NCI-H2029 (cell line): ENCODE data around the gene NUP42.

Source experiments
- DNase-seq: peaks from one replicate; lab custom pipeline; 2025; lab: John Stamatoyannopoulos, UW

NUP42 gene

GRCh38 chr7:23234569-23235296 is 52.9 kb downstream of the NUP42 start:
- no peak for DNase-seq

DNA sequence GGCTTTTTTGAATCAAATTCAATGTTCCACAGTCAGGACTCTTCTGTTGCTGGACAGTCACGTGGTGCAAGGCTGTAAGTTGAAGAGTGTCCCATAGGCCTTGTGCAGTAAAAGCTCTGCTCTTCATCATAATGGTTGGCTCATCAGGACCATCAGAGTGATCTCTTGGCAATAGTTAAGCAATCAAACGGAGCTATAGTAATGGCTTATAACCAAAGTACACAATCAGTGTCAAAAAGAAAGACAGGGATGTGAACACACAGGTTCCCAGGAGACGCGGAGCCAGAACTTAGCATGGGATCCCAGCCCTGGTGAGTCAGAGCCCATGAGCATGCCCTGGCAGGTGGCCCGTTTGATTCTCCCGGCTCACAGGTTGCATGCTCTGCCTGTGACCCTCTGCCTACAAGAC is 54.0 kb downstream of the NUP42 start:
- no peak for DNase-seq

- DNase-seq, result no peak
Measured at GRCh38 chr7:23237000-23237399, 55.2 kb downstream of the NUP42 start.

DNA sequence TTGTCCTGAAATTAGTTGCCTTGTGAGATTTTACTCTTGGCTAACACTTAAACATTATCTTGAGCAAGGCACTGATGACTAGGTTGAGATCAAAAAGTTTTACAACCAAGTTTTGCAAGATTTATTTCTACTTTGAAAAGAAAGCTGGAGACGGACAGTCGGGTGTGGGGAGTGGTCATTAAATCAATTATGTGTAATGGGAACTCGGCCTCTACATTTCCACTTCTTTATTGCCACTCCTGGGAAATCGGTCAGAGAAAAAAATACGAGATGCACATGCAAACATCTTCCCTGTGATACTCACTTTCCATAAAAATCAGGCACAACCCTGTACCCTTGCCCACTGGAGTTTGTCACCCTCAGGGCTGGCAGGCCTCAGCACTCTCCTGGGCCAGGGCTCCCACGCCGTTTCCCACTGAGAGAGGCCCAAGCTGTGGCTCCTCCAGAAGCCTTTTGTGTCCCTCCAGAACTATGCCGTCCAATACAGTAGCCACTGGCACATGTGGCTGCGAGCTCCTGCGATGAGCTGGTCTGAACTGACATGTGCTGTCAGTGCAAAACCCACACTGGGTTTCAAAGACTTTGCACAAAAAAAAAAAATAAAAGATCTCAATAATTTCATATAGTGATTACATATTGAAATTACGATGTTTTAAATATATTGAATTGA is 57.3 kb downstream of the NUP42 start:
- DNase-seq, result no peak

DNA sequence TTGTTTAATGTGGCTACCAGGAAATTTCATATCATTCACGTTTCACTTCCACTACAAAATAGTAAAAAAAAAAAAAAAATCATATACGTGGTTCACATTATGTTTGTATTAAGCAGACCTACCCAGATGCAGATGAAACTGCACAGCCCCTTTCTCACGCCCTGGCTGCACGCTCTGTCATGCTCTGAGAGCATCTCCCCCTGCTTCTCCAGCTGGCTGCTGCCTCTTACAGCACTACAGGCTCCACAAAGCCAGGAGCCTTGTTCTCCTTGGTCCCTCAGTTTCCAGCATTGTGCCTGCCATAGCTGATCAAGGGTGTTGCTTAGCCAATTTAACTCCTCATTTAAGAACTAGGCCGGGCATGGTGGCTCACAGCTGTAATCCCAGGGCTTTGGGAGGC is 57.9 kb downstream of the NUP42 start:
- DNase-seq, result no peak

DNA sequence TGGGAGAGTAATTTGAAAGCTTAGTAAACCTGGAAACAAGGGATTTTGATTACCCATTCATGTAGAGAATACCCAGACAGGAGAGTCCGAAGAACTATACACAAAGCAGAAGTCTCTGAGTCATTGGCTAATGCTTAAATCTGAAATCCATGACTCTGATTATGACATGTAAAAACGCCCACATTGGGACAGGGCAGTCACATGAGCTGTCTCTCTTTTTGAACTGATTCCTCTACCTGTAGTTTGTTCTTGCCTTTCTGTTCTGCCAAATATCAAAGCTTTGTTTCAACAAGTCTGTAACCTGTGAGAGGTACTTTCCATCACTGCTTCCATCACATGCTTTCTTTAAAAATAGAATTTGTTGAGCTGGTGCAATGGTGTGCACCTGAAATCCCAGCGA is 60.5 kb downstream of the NUP42 start:
- no peak for DNase-seq

- no peak for DNase-seq
Measured at GRCh38 chr7:23242935-23243334, 61.1 kb downstream of the NUP42 start.

DNA sequence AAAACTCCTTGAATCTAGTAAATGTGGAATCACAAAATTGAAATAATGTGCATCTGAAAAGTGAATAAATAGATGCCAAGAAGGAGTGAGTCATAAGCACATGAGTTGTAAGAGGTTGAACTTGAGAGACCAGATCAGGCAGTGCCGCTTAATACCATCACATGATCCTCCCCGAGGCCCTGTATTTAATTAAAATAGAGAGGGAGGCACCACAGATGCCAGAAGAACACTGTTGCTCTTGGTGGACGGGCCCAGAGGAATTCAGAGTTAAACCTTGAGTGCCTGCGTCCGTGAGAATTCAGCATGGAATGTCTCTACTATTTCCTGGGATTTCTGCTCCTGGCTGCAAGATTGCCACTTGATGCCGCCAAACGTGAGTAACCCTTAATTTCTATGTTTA is 64.7 kb downstream of the NUP42 start, which contains the start of gene GPNMB:
Gene GPNMB, plus strand, starts transcription at position 221 of the 400 bp plus-strand sequence. Its CDS starts 83 bp downstream, at position 304.
- DNase-seq, result no peak

GRCh38 chr7:23247046-23247602 is 65.3 kb downstream of the NUP42 start:
- no peak for DNase-seq

DNA sequence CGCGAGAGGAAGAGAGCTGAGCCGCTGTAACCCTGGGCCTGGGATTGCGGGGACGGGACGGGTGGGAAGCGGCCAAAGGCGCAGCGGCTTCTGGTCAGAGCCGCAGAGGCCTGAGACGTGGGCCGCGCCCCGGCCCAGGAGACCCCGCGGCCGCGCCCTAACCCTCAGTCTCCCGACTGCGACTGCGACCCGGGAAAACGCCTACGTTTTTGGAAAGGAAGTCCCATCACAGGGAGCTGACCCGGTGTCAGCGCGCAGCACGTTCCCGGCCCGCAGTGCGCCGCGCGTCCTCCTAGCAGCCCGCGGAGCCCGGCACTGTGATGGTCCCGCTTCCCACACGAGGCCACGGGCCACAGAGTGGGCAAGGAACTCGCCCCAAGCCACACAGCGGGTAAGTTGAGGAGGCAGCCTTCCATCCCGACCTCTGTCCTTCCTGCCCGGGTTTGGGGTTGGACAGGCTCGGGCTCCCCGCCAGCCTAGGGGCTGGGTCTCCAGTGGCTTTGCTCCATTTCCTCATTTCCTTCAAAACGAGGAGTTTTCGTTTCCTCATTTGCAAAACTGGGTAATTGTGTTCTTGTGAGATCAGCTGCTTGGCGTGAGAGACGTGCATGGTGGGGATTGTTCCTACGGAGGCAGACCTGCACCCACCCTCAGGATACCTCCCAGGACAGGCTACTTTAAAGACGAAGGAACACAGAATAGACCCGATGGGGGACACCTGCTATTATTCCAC is 65.9 kb downstream of the NUP42 start:
- DNase-seq, result no peak

DNA sequence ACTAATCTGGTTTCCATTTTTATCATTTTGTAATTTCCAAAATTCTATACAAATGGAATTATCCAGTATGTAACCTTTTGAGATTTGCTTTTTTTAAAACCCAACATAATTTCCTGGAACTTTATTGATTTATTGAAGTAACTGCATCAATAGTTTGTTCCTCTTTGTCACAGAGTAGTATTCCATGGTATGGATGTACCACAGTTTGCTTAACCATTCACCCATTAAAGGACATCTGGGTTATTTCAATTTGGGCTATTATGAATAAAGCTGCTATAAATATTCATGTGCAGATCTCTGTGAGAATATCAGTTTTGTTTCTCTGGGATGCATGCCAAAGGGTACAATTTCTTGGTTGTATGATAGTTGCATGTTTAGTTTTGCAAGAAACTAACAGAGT is 67.6 kb downstream of the NUP42 start:
- DNase-seq, result no peak
